Transverse colon (tissue), 4 donors: ENCODE measurements around the gene WNT6.

Experiments
- CTCF ChIP-seq, 5 experiments: fragments of 200-600 bp in 3 of 5; fragments of 450-650 bp in 2 of 5; sonication (generic) in 3 of 5; IDR thresholded peaks; 1 replicate in 2 of 5; 2 replicates in 3 of 5; pipeline ENCODE4 v1.5.1; 2016 to 2017; ENCODE audit warnings: antibody characterized with exemption in 5 of 5, inconsistent platforms in 3 of 5, mild to moderate bottlenecking in 2 of 5, moderate library complexity in 1 of 5
- POLR2A ChIP-seq: fragments of 450-650 bp; IDR thresholded peaks from one replicate; pipeline ENCODE4 v1.6.1; 2016; ENCODE audit warnings: antibody characterized with exemption, mild to moderate bottlenecking, moderate library complexity
- POLR2AphosphoS5 ChIP-seq, 3 donors: sonication (generic); formaldehyde crosslinking; IDR thresholded peaks; one replicate each; pipeline ENCODE4 v1.6.1; 2016; ENCODE audit warnings: antibody characterized with exemption in 3 of 3

- TF ChIP-seq POLR2AphosphoS5 (IDR thresholded peaks at IDR 0.05) (no peak), CTCF (IDR thresholded peaks at IDR 0.05) (no peak), POLR2A (no peak)
Measured at GRCh38 chr2:218910741-218911140, 51.1 kb downstream of the WNT6 start.
